HG03025 (cell line): ENCODE results near the gene ITIH5.
"Not testable (repeated sequence)": the region's sequence is repeated elsewhere in the genome, so short reads cannot be mapped to it uniquely, and the experiment has no call there.

ENCODE experiments used
- ATAC-seq: cut with Tn5 transposase; IDR thresholded peaks from one replicate; pipeline ENCODE4 v1.9.1; 2021; ENCODE audit warnings: mild to moderate bottlenecking, moderate library complexity; ENCODE audit not compliant: unreplicated experiment, low FRiP score

Gene ITIH5

DNA sequence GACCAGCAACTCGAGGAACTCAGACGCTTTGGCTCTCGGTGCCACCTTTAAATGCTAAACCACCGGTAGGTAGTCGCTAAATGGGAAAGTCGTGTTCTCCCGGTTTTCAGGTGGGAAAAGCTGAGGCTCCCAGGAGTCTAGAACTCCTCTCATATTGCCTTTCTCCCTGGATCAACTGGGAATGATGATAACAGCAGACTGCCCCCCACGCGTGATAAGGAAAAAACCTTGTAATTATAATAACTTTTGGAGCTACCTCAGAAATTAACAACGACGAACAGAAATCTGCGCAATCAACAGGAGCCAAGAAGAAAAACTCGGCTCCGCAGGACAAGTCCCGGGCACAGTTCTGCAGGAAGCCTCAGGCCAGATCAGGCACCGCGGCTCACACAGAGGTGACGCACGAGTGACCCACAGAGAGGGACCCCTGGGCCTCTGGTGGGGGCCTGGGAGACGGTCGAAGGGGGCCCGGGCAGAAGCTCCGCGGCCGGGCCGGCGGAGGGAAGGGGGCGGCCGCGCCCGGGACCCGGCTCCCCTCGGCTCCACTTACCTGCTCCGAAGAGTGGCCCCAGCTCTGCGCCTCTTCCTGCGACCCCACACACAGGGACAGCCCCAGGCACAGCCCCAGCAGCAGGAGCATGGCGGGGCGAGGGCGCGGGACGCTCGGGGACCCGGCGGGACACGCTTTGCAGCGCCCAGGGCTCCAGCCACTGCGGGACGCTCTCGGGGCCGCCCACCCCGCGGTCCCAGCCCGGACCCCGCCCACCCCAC lies at the start of gene ITIH5:
TSS of gene ITIH5 (minus strand) at position 714 of the 771 bp plus-strand sequence. CDS start at position 640, 74 bp downstream.
- no peak for ATAC-seq

DNA sequence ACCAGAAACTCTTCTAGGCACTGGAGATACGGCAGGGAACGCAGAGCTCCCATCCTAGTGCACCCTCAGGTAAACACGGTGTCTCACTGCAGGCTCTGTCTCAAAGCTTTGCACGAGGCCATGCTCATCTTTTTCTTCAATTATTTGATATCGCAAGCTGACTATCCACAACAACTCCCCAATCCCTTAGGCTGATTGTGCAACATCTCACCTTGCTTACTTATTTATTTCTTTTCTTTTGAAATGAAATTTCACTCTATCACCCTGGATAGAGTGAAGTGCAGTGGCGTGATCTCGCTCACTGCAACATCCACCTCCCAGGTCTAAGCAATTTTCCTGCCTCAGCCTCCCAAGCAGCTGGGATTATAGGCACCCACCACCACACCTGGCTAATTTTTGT lies 48.7 kb upstream of the ITIH5 start:
- ATAC-seq: no peak

DNA sequence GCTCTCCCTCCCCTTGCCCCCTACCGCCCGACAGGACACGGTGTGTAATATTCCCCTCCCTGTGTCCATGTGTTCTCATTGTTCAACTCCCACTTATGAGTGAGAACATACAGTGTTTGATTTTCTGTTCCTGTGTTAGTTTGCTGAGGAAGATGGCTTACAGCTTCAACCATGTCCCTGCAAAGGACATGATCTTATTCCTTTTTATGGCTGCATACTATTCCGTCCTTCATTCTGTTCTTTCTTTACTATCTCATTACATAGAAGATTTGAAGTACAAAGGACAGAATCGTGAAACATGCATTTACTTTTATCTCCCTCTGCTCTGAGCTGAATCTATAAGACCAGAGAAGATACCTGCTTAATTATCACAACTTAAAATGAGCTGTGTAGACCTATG lies 44.3 kb upstream of the ITIH5 start:
- ATAC-seq: not testable (repeated sequence)

DNA sequence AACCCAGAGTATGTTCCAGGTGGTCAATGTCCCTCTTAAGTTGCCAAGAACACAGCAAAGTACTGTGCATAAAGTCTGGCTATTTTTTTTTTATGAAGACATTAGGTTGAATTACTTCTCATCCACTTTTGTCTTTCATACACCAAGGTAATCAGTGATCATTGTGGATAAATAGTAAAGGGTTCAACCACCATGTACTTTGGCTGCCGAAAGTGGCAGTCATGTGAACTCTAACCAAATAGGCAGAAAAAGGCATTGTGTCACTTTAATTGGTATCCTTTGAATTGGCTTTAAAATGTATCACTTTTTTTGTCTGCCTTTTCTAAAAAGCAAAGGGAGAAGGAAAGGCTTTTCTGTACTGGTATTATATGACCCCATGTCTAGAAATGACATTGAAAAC lies 43.7 kb upstream of the ITIH5 start:
- ATAC-seq: no peak

DNA sequence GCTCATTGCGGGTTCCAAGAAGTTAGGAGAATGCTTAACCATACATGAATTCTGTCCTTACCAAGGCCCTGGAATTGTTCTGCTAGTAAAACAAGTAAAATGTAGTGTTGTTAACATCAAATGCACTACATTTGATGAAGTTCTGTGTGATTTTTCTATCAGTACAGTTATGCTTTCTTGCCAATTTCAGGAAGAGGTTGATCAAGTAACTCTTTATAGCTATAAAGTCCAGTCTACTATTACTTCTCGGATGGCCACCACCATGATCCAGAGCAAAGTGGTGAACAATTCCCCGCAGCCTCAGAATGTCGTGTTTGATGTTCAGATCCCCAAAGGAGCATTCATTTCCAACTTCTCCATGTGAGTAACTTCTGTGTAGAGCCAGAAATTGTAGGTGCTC lies 42.1 kb upstream of the ITIH5 start:
- ATAC-seq: no peak

DNA sequence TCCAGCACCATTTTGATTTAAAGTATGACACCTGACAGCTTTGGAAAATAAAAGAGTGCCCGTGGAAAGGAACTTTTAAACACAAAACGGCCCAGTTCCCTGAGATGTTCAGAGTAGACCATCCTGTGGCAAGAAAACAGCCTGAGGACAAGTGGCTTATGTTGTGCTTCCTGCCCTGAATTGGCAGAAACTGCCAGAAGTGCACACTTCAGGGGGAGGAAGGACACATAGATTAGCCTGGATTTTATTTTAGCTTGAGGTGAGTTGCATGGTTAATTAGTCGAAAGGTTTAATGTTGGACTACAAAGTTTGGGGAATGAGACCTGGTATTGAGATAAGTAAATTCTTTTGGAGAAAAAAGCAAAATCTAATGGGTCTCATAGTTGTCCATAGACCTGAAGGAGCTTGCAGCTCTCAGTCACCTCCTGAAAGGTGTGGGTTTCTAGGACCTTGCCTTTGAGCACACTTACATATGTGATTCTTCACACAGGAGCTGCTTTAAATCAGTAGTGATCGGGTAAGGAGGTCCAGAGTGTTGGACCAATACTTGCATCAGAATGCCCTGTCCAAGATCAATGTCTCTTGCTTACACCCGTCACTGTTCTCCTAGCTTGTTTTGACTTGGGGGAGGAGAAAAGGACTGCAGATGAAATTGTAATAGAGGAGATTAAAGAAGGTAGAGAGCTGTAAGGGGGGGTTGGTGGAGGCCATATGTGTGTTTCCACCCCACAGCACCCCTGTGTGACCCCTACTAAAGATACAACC lies 41.3 kb upstream of the ITIH5 start:
- no peak for ATAC-seq

DNA sequence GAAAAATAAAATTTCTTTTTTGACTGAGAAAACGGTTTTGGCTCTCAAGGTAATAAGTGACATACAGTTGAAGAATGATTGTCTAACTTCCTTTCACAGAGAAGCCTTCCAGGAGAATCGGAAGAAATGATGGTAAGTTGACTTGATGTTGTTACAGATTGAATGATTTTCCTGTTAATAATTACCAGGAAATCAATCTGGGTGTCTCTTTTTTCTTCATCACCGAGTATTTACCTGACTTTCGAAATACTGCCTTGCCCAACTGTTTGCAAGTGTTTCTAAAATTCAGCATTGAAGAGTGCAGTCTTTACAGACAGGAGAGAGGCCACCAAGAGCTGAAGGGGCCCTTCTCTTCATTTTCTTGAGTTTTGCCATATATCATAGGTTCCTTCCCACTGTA lies 40.3 kb upstream of the ITIH5 start:
- no peak for ATAC-seq

DNA sequence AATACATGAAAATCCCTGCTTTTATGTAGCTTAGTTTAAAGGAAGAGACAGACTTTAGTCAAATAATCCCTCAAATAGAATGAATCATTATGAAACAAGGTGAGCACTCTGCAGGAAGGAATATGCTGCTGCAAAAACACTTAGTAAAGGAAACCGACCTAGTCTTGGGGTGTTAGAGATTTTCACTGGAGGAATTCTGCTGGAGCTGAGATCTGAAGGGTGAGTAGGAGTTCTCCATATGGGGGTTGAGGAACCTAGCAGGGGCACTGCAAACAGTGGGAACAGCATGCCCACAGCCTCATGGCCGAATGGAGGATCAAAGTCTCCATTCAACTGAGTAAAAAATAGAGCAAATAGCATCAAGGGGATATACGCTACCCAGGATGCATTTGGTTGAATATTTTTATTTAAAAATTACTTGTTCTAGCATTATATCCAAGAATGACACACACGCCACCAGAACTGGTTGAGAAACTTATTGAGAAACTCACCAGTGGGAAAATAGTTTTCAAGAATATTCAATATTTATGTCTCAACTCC lies 39.8 kb upstream of the ITIH5 start:
- ATAC-seq: no peak

DNA sequence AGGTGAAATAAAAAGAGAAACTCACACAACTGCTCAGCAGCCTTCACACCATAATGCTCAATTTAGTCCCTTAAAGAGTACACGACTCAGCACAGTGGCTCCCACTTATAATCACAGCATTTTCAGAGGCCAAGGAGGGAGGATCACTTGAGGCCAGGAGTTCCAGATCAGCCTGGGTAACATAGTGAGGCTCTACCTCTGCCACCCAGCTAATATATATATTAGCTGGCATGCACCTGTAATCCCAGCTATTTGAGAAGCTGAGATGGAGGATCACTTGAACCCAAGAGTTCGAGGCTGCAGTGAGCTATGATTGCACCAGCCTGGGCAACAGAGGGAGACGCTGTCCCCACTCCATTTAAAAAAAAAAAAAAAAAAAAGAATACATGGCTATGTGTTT lies 38.6 kb upstream of the ITIH5 start:
- no peak for ATAC-seq

DNA sequence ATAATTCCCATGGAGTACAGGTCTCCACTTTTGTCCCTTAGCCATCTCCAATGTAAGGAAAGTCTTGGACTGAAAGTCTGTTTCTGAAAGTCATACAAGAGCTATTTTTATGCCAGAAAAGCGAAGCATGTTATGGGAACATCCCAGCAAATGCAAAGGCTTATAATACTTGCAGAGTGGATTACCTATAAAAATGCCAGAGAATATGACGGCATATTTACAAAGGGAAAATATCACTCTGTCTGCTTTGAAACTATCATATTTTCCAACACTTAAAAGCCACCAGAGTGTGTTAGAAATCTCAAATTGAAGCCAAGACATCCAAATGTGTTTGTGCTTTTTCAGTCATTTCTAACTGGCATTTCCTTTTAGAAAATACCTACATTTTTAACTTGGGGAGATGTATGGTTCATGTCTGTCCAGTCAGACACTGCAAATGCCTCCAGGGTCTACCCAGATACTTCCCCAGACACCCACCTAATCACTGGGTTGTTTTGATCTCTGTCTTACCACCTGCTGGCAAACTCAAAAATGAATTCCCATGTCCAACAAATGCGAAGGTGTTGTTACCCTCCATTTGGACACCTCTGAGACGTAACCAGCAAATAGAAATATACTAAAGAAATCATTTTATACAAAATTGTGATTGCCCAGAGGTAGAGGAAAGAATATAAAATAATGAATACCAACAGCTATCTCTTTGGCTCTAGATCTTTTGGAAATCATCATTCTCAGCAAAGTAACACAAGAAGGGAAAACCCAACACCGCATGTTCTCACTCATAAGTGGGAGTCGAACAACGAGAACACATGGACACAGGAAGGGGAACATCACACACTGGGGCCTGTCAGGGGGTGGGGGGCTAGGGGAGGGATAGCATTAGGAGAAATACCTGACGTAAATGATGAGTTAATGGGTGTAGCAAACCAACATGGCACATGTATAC lies 37.6 kb upstream of the ITIH5 start:
- no peak for ATAC-seq

DNA sequence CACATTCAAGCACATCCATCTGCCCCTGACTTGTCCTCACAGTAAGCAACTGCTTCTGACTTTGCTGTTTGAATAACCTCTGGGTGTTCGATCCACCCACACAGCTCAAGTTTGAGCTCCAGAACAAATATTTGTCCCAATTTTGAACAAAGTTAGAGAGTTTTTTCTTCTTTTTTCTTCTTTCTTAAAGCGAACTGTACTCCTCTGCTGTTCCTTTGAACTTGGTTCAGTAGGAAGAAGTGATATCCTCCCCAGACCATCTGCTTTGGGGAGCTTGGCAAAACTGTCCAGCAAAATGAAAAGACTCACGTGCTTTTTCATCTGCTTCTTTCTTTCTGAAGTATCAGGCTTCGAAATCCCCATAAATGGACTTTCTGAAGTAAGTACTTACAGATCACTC lies 36.4 kb upstream of the ITIH5 start, which contains the start of gene ITIH2:
TSS of gene ITIH2 (plus strand) at position 177 of the 400 bp plus-strand sequence. CDS start at position 296, 119 bp downstream.
- no peak for ATAC-seq

DNA sequence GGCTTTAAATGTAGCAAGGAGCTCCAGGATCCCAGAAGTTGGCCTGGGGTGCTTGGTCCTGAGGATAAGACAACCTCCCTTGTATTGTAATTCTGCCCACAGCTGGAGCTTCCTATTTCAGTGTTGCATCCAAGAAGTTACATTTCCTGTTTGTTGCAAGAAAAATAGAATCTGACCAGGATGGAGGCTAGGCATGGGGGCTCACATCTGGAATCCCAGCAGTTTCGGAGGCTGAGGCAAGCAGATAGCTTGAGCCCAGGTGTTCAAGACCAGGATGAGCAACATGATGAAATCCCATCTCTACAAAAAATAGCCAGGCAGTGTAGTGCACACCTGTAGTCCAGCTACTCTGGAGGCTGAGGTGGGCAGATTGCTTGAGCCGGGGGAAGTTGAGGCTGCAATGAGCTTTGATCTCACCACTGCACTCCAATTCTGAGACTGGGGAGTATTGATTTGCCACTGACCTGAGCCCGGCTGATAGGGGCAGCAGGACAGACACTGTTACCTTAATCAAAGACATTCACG lies 35.6 kb upstream of the ITIH5 start:
- ATAC-seq: no peak

DNA sequence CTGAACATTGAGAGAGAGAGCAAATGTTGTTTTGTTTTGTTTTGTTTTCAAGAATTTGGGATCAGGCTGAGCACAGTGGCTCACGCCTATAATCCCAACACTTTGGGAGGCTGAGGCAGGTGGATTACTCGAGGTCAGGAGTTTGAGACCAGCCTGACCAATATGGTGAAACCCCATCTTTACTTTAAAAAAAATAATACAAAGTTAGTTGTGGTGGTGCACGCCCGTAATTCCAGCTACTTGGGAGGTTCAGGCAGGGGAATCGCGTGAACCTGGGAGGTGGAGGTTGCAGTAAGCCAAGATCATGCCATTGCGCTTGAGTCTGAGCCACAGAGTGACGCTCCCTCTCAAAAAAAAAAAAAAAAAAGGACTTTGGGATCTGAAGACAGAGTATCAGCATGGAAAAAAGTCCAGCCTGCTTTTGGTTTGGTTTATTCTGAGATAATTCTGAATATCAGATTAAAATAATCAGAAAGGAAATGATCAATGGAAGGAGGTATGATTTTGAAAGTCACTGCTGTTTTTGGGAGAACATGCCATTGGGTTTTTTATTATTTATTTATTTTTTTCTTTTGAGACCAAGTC lies 34.5 kb upstream of the ITIH5 start:
- no peak for ATAC-seq

DNA sequence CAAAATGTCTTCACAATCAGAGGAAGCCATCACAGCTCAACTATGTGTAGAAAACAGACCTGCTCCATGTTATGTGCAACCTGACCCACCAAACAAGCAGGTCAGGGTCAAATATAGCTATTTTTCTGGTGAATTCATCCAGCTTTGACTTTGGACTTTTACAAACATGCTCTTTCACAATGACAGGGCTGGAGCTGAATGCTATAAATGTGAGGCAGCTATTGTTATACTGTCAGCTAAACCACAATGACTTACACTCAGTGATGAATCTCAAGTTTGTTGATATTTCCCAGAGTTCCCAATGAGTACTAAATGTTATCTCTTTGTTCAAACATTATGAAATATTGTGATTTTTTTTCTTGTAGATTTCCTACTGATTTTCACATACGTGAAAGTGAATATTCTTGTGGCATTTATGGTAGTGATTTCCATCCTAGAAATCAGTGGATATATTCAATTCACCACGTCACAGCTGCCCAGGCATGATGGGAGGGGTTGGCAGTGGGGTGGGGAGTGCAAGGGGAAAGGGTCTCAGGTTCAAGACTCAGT lies 33.9 kb upstream of the ITIH5 start:
- ATAC-seq: no peak

DNA sequence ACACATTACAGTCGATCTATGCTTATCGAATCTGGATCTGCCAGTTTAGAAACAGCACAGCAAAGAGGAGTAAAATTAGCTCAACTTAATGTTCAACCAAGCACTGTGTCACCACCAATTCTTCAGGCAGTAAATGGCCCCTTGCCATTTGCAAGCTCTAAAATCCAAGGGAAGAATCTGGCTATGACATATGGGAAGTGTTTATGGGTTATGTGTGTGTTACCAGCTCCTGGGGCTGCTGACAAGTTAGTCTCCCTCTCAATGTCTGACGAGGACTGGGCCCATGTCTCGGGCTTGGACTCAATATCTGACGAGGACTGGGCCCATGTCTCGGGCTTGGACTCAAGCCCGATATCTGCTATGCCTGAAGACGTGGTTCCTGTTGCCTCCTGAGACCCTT lies 30.7 kb upstream of the ITIH5 start:
- no peak for ATAC-seq

DNA sequence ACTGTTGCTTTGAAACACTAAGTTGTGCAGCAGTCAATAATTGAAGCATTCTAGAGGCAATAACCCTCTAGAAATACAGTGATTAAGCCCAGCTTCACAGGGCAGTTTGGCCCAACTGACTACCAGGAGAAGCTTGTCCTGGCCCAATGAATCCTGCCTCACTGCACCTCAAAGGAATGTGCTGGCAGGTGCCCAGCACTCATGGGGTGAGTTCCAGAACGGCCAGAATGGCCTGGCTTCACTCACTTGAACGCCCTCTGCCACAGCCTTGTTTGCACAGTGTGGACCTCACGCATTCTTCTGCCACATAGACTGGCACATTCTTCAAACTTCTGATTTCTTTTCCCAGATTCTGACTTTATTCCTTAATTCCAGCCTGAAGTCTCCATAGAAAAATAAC lies 29.8 kb upstream of the ITIH5 start:
- ATAC-seq: no peak

DNA sequence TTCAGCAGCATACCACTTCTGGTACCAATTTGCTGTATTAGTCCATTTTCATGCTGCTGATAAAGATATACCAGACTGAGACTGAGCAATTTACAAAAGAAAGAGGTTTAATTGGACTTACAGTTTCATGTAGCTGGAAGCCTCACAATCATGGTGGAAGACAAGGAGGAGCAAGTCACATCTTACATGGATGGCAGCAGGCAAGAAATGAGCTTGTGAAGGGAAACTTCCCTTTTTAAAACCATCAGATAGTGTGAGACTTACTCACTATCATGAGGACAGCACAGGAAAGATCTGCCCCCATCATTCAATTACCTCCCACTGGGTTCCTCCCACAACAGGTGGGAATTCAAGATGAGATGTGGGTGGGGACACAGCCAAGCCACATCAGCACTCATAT lies 26.4 kb upstream of the ITIH5 start:
- ATAC-seq: not testable (repeated sequence)

DNA sequence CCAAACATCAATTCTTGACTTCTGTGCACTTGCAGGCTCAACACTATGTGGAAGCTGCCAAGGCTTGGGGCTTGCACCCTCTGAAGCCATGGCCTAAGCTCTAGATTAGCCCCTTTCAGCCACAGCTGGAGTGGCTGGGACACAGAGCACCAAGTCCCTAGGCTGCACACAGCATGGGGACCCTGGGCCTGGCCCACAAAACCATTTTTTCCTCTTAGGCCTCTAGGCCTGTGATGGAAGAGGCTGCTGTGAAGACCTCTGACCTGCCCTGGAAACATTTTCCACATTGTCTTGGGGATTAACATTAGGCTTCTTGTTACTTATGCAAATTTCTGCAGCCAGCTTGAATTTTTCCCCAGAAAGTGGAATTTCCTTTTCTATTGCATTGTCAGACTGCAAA lies 25.6 kb upstream of the ITIH5 start:
- ATAC-seq: not testable (repeated sequence)

DNA sequence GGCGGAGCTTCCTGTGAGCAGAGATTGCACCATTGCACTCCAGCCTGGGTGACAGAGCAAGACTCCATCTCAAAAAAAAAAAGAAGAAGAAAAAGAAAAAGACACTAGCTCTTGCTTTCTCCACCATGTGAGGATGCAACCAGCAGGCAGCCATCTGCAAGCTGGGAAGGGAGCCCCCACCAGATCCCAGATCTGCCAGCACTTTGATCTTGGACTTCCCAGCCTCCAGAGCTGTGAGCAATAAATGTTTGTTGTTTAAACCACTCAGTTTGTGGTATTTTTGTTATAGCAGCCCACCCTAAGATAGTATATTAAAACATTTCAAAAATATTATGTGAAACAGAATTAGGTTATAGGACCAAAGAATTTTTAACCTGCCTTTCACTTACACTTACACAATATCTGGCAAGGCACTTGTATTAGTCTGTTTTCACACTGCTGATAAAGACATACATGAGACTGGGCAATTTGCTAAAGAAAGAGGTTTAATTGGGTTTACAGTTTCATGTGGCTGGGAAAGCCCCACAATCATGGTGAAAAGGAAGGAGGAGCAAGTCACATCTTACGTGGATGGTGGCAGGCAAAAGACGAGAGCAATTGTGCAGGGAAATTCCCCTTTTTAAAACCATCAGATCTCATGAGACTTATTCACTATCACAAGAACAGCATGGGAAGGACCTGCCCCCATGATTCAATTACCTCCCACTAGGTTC lies 24.3 kb upstream of the ITIH5 start:
- not testable (repeated sequence) for ATAC-seq
